Stomach (tissue), 9 donors: Measurements from ENCODE around the gene TBC1D1. TPM values are rescaled to one million over a fixed set of nuclear protein-coding genes. Genes with fewer than 3 reads are reported as not detected.

Experiments
- DNase-seq, 2 donors: peaks; one replicate each; pipeline versions ENCODE4 v3.0.0 to v3.0.0-alpha.2; 2013 to 2019
- H3K27ac ChIP-seq, 5 donors: fragments of 200-600 bp in 4 of 5; sonication (generic) in 4 of 5; one replicate each; pipeline ENCODE4 v1.5.1; 2013 to 2019; ENCODE audit warnings: mild to moderate bottlenecking in 1 of 5, moderate library complexity in 1 of 5
- H3K27me3 ChIP-seq, 3 donors: fragments of 200-600 bp; sonication (generic); one replicate each; pipeline ENCODE4 v1.5.1; 2017 to 2019; ENCODE audit warnings: mixed run types in 1 of 3
- H3K36me3 ChIP-seq, 4 donors: fragments of 200-600 bp; sonication (generic); 1 replicate in 3 of 4; 2 replicates in 1 of 4; pipeline ENCODE4 v1.5.1; 2016 to 2019
- H3K4me1 ChIP-seq, 4 donors: fragments of 200-600 bp; sonication (generic); one replicate each; pipeline ENCODE4 v1.5.1; 2016 to 2019
- H3K4me3 ChIP-seq, 4 donors: fragments of 200-600 bp; sonication (generic) in 3 of 4; one replicate each; pipeline ENCODE4 v1.5.1; 2016 to 2019; ENCODE audit warnings: mild to moderate bottlenecking in 1 of 4
- H3K9me3 ChIP-seq, 4 donors: fragments of 200-600 bp; sonication (generic); one replicate each; pipeline ENCODE4 v1.5.1; 2016 to 2019
- EP300 ChIP-seq: sonication (generic); formaldehyde crosslinking; IDR thresholded peaks from one replicate; pipeline ENCODE4 v1.6.1; 2017; ENCODE audit warnings: antibody characterized with exemption
- POLR2A ChIP-seq, 4 donors: fragments of 450-650 bp; IDR thresholded peaks; one replicate each; pipeline ENCODE4 v1.6.1; 2016; ENCODE audit warnings: antibody characterized with exemption in 4 of 4, control low read depth in 2 of 4, mild to moderate bottlenecking in 1 of 4, moderate library complexity in 1 of 4
- POLR2AphosphoS5 ChIP-seq, 3 donors: sonication (generic); formaldehyde crosslinking; IDR thresholded peaks; one replicate each; pipeline ENCODE4 v1.6.1; 2016; ENCODE audit warnings: antibody characterized with exemption in 3 of 3
- WGBS, 5 donors: extraction: QIAGEN DNeasy Blood & Tissue Kit in 3 of 5; methylation state at CpG; one replicate each; pipeline versions ENCODE4 v1.1.5 to v1.1.7; 2013 to 2018; 5-methylcytosine and 5-hydroxymethylcytosine counted together
- intact Hi-C: fragments of 100-400 bp; cut with DNase I; formaldehyde crosslinking; loops from one replicate; pipeline ENCODE4 v1.15.1; 2023; ENCODE audit warnings: low total_unique reads
- polyA plus RNA-seq, 3 donors: library from polyadenylated mRNA; stranded (reverse); fragments of 200-250 nt; gene quantifications; one replicate each; pipeline ENCODE4 v1.2.3, GENCODE V29; 2013
- total RNA-seq, 5 donors: library from RNA; depleted of rRNA; stranded (reverse); fragments of >200 nt; gene quantifications; one replicate each; pipeline versions ENCODE4 v1.1.0 to v1.2.3, GENCODE V29; 2014 to 2016
- TF ChIP-seq, protein P1 (sequence below), 7 experiments: fragments of 450-650 bp in 4 of 7; fragments of 200-600 bp in 3 of 7; sonication (generic) in 3 of 7; IDR thresholded peaks; one replicate each; pipeline ENCODE4 v1.5.1; 2016 to 2019; ENCODE audit warnings: antibody characterized with exemption in 7 of 7, control low read depth in 2 of 7, mild to moderate bottlenecking in 1 of 7
- donor health status: healthy with polysubstance abuse.
- donor health status: Bipolar disorder and iron deficiency.
- donor health status: healthy.

The TBC1D1 gene
- total and polyA plus RNA-seq, 8 donors: 18.8 to 165 (median 49.5) TPM

- peaks cover 7 to 43% (median 28%) of the 10 kb centered on the region in 4 donors for H3K4me1 ChIP-seq
- intact Hi-C loops: loop anchor here (5.0 to 10.0 kb wide), 2 partner anchors 107 to 664 kb away; no protein-coding TSS in a partner anchor
- peak overlapping the region in 2 of 5 donors; percentile 49 to 66 for H3K27ac ChIP-seq
- no peaks in the 10 kb centered on the region for H3K9me3 ChIP-seq
- H3K4me3 ChIP-seq: no peak overlapping the region
- TF ChIP-seq EP300 (no peak), POLR2AphosphoS5 (IDR thresholded peaks at IDR 0.05) (no peak), POLR2A (IDR thresholded peaks at IDR 0.05) (no peak)
- TF ChIP-seq, protein P1, sequence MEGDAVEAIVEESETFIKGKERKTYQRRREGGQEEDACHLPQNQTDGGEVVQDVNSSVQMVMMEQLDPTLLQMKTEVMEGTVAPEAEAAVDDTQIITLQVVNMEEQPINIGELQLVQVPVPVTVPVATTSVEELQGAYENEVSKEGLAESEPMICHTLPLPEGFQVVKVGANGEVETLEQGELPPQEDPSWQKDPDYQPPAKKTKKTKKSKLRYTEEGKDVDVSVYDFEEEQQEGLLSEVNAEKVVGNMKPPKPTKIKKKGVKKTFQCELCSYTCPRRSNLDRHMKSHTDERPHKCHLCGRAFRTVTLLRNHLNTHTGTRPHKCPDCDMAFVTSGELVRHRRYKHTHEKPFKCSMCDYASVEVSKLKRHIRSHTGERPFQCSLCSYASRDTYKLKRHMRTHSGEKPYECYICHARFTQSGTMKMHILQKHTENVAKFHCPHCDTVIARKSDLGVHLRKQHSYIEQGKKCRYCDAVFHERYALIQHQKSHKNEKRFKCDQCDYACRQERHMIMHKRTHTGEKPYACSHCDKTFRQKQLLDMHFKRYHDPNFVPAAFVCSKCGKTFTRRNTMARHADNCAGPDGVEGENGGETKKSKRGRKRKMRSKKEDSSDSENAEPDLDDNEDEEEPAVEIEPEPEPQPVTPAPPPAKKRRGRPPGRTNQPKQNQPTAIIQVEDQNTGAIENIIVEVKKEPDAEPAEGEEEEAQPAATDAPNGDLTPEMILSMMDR (IDR thresholded peaks at IDR 0.05): no peak
- no peak for DNase-seq
- H3K27me3 ChIP-seq: no peaks in the 10 kb centered on the region
- WGBS, 5 donors: 67 to 84% (median 77%) methylated on average over 7 of the region's 7 CpGs
- H3K36me3 ChIP-seq: peaks cover 0 to 15% (median 12%) of the 10 kb centered on the region in 4 donors
These were observed 177.2 kb downstream of the TBC1D1 start for GRCh38 chr4:38068107-38068506.

GRCh38 chr4:38069271-38069760 is 178.4 kb downstream of the TBC1D1 start:
- intact Hi-C loops: loop anchor here (5.0 to 10.0 kb wide), 2 partner anchors 105 to 663 kb away; no protein-coding TSS in a partner anchor
- Histone ChIP-seq H3K4me1 (peaks cover 7 to 48% (median 31%) of the 10 kb centered on the region in 4 donors), H3K36me3 (peaks cover 0 to 23% (median 13%) of the 10 kb centered on the region in 4 donors), H3K4me3 (no peak overlapping the region), H3K27ac (peak overlapping the region; percentile 54 to 79 (median 66)), H3K27me3 (no peaks in the 10 kb centered on the region), H3K9me3 (no peaks in the 10 kb centered on the region)
- 22 to 46% (median 30%) methylated on average over 6 of the region's 6 CpGs for WGBS, 5 donors
- peak; percentile 67 to 94 for DNase-seq
- TF ChIP-seq EP300 (no peak), POLR2AphosphoS5 (IDR thresholded peaks at IDR 0.05) (peak in 1 of 3 donors; percentile 75), POLR2A (IDR thresholded peaks at IDR 0.05) (no peak)
- TF ChIP-seq, protein P1 (IDR thresholded peaks at IDR 0.05): peak in 5 of 7 experiments; percentile 22 to 80 (median 61)

- Histone ChIP-seq H3K27me3 (no peaks in the 10 kb centered on the region), H3K4me3 (no peak overlapping the region), H3K36me3 (peaks cover 0 to 23% (median 10%) of the 10 kb centered on the region in 4 donors), H3K9me3 (no peaks in the 10 kb centered on the region), H3K27ac (peak overlapping the region in 4 of 5 donors; percentile 8 to 73 (median 47)), H3K4me1 (peaks cover 7 to 72% (median 36%) of the 10 kb centered on the region in 4 donors)
- intact Hi-C loops: no loop called here
- 55 to 66% (median 63%) methylated on average over 7 of the region's 7 CpGs for WGBS, 5 donors
- TF ChIP-seq EP300 (no peak), POLR2A (IDR thresholded peaks at IDR 0.05) (no peak), POLR2AphosphoS5 (IDR thresholded peaks at IDR 0.05) (no peak)
- TF ChIP-seq, protein P1 (IDR thresholded peaks at IDR 0.05): no peak
- no peak for DNase-seq
These were observed 181.0 kb downstream of the TBC1D1 start for GRCh38 chr4:38071801-38072431.

DNA sequence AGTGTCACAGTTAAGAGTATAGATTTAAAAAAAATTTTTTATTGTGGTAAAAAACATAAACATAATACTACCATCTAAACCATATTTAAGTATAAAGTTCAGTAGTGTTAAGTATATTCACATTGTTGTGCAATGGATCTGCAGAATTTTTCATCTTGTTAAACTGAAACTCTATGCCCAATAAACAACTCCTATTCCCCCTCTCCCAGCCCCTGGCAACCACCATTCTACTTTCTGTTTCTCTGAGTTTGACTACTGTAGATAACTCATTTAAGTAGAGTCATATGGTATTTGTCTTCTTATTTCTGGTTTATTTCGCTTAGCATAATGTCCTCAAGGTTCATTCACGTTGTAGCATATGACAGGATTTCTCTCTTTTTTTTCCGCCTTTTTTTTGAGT is 181.7 kb downstream of the TBC1D1 start:
- WGBS, 5 donors: 91 to 94% (median 92%) methylated on average over 3 of the region's 3 CpGs
- Histone ChIP-seq H3K27ac (peak overlapping the region in 2 of 5 donors; percentile 58 to 73), H3K27me3 (no peaks in the 10 kb centered on the region), H3K4me1 (peaks cover 7 to 72% (median 36%) of the 10 kb centered on the region in 4 donors), H3K4me3 (no peak overlapping the region), H3K36me3 (peaks cover 0 to 18% (median 6%) of the 10 kb centered on the region in 4 donors), H3K9me3 (no peaks in the 10 kb centered on the region)
- DNase-seq: peak in 1 of 2 donors; percentile 40
- TF ChIP-seq POLR2AphosphoS5 (IDR thresholded peaks at IDR 0.05) (no peak), POLR2A (IDR thresholded peaks at IDR 0.05) (no peak), EP300 (no peak)
- TF ChIP-seq, protein P1 (IDR thresholded peaks at IDR 0.05): no peak
- intact Hi-C loops: no loop called here
